Keratinocyte (primary cell): ENCODE data around the gene CFAP47.

Source experiments
- CTCF ChIP-seq, 3 experiments: IDR thresholded peaks in 1 of 3; conservative IDR thresholded peaks in 1 of 3; optimal IDR thresholded peaks in 1 of 3; 2 replicates in 2 of 3; 3 replicates in 1 of 3; pipeline versions ENCODE3 to v1.5.1; 2011; ENCODE audit warnings: low read length in 3 of 3, mild to moderate bottlenecking in 3 of 3, moderate library complexity in 2 of 3, control low read depth in 1 of 3, inconsistent platforms in 1 of 3; ENCODE audit not compliant: insufficient read depth in 2 of 3; ENCODE audit errors: extremely low read depth in 1 of 3
- EZH2 ChIP-seq: IDR thresholded peaks from one replicate; pipeline ENCODE4 v1.6.1; 2012; ENCODE audit warnings: inconsistent platforms, mild to moderate bottlenecking, low read length, moderate library complexity

DNA sequence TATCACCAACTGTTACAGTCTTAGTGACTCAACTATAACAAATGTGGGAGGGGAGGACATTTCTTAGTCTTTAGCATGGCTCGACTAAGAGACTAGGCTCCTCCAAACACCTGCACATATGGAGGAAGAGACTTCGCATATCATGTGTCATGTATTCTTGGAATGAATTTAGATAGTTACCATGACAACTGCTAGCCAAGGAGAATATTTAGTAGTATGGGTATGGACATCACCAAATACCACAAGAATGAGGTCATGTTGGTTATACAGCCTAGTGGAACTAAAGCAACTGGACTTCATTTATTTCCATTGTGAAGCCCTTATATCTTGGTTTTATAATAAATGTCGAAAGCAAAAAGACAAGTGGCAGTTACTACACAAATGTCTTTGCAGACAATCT lies 512.3 kb downstream of the CFAP47 start:
- TF ChIP-seq CTCF (optimal IDR thresholded peaks at IDR 0.05 in 1 of 3, IDR thresholded peaks at IDR 0.05 in 1 of 3, conservative IDR thresholded peaks at IDR 0.05 in 1 of 3; ENCODE audit: extremely low read depth in 1 of 3, insufficient read depth in 2 of 3, low read length in 3 of 3) (no peak), EZH2 (no peak)
